ENCODE results near the gene ZNF608.

The ZNF608 gene

DNA sequence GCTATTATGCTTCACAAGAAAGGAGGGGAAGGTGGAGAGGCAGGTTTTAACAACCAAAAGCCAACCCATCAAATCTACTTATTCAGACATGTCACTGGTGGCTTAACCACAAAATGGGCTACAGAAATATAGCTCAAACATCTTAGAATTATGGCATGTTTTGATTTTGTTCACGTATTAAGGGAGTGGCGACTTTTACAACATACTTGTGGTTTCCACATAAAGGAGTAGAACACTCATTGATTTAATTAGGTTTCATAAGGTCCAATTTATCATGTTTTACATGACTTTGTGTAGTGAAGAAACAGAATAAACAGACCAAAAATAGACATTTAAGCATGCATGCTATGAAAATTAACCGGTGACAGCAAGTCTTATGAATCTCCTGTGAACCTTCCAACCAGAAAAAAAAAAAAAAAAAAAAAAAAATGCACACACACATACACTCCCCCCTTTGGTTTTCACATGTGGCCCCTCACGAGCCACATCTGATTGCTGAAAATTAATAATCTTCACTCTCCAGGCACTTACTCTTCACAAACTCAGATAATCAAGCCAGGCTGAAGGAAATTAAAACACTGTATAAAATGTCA lies 5.4 kb downstream of the ZNF608 start:
- TF ChIP-seq, protein P1, sequence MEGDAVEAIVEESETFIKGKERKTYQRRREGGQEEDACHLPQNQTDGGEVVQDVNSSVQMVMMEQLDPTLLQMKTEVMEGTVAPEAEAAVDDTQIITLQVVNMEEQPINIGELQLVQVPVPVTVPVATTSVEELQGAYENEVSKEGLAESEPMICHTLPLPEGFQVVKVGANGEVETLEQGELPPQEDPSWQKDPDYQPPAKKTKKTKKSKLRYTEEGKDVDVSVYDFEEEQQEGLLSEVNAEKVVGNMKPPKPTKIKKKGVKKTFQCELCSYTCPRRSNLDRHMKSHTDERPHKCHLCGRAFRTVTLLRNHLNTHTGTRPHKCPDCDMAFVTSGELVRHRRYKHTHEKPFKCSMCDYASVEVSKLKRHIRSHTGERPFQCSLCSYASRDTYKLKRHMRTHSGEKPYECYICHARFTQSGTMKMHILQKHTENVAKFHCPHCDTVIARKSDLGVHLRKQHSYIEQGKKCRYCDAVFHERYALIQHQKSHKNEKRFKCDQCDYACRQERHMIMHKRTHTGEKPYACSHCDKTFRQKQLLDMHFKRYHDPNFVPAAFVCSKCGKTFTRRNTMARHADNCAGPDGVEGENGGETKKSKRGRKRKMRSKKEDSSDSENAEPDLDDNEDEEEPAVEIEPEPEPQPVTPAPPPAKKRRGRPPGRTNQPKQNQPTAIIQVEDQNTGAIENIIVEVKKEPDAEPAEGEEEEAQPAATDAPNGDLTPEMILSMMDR (conservative IDR thresholded peaks at IDR 0.05) = no peak
- TF ChIP-seq ZFX (IDR thresholded peaks at IDR 0.05) = no peak
- H3K27ac ChIP-seq = no peak overlapping the region

DNA sequence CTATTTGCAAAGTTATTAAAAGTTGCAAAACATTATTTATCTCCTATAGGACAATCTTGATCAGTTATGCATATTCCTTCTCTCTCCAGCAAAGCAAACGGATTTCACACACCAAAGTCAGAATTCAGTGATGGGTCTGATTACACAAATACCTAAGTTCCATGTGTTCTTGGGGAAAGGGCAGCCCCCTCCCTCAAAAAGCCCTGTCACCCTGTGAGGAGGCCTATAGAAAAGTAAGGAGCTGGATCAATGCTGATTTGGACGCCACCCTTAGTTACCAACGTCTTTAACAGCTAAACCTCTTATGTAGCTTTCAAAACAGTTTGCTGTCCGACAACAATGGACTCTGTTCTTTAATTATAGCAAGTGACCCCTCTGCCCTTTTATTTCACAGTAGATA lies 6.4 kb downstream of the ZNF608 start:
- TF ChIP-seq, protein P1 (conservative IDR thresholded peaks at IDR 0.05) = no peak
- no peak for TF ChIP-seq ZFX (IDR thresholded peaks at IDR 0.05)
- no peak overlapping the region for H3K27ac ChIP-seq

DNA sequence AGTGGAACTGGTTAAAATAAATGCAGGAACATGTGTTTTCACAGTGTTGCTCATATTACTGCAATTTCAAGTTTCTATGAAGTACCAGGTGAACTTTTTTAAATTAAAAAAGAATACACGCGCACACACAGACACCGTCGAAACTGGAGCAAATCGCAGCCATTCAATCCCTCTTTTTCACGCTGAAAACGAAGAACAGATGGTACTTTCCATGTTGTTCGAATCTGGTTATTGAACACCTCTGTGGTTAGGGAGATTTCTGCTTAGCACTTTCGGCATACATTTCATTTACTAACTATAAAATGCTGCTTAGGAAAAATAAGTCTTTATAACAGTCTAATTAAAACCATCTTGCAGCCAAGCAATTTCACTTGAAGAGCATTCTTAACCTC lies 6.8 kb downstream of the ZNF608 start:
- TF ChIP-seq, protein P1 (conservative IDR thresholded peaks at IDR 0.05) = no peak
- TF ChIP-seq ZFX (IDR thresholded peaks at IDR 0.05) = no peak
- H3K27ac ChIP-seq = no peak overlapping the region

DNA sequence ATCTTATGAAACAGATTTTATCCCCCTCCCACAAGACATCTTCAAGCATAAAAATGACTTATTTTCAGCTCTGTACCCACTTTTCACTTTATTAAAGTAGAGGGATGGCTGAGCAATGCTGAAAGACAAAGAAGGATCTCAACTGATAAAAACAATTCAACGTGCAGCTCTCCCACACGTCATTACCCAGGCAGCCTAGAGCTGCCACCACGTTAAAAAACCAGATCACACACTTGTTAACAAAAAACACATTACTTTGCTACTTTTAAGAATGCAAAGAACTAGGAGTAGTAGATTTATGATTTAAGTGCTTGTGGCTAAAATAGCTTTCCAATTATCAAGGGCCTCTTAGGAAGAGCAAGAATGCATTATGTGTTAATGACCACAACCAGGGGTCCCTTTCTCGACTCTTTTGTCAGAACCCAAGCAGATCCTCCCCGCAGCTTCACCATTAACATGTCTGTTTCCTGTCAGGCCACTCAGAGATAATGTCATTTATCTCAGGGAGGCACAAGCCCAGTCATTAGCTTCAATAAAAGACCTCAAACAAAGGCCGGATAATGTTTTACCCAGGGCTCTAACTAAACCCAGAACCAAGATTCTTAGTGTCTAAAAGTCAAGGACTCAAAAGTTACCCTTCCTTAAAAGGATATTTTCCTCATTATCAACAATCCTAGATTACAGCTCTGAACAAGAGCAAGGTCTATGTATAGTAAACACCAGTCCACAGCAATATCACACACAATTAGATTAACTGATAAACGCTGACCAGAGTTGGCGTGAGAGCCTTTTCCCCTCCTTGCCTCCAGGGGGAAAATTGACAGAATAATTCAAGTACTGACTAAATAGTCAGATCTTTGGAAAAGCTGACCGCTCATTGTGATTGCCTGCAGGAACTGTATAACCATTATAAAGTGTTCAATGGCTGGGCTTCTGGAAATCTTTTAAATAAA lies 7.5 kb downstream of the ZNF608 start:
- TF ChIP-seq, protein P1 (conservative IDR thresholded peaks at IDR 0.05) = no peak; the same call in 1 of the 2 replicates
- no peak for TF ChIP-seq ZFX (IDR thresholded peaks at IDR 0.05)

DNA sequence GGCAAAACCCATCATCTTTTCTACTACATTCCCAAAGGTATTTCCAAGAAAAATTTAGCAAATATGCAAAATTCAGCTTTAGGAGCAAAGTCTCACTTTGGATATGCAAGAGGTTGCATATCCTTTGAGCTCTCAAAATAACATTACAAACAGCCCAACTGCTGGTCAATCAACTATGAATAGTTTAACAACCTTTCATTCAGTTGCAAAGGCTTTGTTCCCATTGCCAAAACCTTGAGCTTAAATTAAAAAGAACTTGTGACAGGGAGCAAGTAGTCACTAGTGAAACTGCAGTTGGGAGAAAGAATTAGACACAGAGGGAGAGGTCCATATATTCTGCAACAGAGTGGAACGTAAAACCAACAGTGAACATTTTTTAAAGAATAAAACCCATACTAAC lies 8.8 kb downstream of the ZNF608 start:
- TF ChIP-seq, protein P1 (conservative IDR thresholded peaks at IDR 0.05) = no peak
- TF ChIP-seq ZFX (IDR thresholded peaks at IDR 0.05) = no peak
- H3K27ac ChIP-seq = no peak overlapping the region

More for the DNA sequence above, 7.5 kb downstream of the ZNF608 start:
- no peak overlapping the region for H3K27ac ChIP-seq

DNA sequence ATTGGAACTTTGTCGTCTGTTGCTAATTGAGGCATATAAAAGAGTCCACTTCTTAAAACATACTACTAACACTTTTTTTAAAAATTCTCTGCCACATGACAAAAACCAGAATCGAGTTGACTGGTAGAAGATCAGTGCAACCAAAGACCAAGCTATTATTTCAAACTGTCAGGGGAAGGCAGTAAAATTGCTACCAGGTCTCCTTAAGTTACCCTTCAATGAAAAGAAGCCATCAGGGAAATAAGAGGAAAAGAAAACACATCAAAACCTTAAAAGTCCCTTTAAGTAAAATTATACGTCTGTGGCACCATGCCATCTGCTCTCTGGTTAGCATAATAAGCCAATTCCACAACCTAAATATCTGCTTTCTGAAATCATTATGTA lies 9.6 kb downstream of the ZNF608 start:
- H3K27ac ChIP-seq = no peak overlapping the region
- no peak for TF ChIP-seq ZFX (IDR thresholded peaks at IDR 0.05)
- TF ChIP-seq, protein P1 (conservative IDR thresholded peaks at IDR 0.05) = no peak

All from C4-2B (cell line).